CD4-positive, alpha-beta T cell treated with Interferon gamma for 1 hour (primary cell): ENCODE measurements around the gene ANXA6.
A peak's percentile ranks its signal among the peaks of the same experiment; 100 is the strongest.

ENCODE experiments used
- DNase-seq: peaks from one replicate; pipeline ENCODE4 v3.0.0-alpha.2; 2020

ANXA6 gene

DNA sequence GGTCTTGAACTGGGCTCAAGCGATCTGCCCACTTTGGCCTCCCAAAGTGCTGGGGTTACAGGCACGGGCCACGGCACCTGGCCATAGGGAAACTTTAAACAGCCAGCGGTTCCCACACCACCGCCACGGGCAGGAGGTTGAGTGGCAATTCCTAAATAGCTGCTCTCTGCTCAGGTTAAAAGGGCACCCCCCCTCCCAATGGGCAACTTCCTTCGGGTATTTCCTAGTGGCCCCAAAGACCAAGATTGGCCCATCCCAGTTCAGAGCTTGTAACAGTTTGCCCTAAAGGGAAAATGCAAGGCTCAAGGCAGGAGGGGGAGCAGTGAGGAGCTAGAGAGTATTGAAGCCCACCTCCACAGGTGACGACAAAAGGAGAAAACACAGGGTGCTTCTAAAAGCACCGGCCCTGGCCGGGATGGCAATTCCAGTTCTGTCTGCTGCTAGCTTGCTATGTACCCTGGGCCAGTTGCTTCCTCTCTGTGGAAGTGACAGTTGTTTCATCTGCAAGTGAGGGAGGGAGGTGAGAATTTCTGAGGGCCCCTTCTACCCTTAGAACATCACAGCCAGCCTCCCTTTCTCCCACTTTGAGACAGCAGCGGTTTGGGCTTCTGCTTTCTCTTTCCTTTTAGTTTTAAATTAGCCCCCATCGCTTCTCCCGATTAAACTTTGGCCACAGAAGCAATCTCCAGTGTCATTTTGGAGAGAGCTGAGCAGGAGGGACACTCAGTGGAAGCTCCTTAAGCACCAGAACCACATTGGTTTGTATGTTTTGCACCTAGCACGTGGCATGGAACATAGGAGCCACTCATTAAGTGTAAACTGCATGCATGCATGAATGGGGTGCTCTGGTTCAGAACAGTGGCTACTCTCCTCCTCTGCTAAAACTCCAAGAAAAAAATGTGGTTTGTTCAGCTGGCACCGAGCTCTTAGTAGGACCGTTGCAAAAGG is 59.5 kb downstream of the ANXA6 start:
- peak; percentile 18 for DNase-seq

DNA sequence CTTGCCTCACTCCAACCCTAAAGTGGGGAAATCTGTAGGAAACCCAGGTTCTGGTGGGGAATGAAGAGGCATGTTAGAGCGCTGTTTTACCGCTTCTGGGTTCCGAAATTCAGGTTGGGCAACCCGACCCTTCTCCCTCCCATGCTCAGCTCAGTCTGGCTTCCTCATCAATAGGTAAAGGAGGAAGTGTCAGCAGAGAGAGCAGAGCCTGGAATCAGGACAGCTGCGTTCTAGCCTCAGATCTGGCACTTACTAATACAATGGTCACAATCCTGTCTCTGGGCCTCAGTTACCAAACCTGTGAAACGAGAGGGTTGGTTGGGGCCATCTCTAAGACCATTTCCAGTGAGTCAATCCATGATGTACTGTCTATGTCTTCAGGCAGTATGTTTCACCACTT is 60.5 kb downstream of the ANXA6 start:
- DNase-seq: no peak

DNA sequence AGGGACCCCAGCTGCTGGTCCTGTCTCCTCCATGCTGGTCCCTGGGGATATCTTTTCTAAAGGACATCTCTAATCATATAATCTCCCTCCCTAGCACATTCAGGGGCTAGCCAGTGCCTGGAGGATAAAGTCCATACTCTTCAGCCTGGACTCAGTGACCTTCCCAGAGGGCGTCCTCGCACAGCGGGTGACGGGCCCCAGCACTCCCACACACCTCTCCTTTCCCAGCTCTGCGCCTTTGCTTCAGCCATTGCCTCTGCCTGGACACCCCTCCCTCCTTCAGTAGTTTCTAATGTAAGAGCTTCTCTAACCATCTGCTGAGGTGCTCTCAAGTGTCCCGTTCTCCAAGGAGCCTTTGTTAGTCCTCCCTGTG is 61.6 kb downstream of the ANXA6 start:
- DNase-seq: no peak

DNA sequence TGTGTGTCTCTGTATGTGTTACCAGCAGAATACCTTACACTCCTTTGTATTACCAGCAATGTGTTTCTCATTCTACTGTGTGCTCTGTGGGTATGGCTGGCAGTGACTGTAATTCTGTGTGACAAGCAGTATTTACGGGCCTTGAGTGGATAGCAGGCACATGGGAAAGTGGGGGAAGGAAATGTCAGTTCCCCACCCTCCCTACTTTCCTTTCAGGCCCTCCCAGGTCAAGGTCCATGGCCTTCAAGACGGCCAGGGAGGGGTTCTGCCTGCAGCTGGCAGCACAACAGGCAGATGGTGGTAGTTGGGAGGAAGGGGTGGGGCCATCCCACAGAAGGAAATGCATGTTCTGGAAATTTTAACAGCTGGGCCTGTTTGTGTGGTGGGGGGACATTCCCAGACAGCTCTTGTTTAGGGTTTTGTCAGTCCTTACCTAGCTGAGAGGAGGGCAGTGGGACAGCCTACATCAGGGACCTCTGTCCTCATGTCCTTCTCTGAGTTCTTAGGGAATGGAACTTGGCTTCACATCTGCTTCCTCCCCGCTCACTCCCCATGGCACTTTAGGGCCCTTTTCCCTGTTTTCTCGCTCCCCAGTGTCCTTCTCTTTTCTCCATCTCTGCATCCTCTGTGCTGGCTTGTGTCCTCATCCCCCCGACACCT is 62.1 kb downstream of the ANXA6 start:
- no peak for DNase-seq

DNA sequence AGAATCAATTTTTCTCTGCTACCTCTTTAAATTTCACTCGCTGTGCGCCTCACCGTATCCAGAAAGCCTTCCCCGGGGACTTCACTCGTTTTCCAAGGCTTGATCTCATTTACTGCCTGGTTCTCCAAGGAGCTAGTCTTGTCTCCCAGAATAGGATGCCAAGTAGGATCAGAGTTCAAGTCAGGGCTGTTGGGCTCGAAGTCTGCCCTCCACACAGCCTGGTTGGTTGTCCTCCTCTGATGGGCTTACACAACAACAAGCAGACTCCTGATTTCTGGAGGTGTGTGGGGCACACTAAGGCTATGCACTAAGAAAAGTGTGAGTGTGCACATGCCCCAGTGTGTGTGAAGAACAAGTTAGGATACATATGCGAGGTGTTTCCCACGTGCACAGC is 62.7 kb downstream of the ANXA6 start:
- DNase-seq: no peak

DNA sequence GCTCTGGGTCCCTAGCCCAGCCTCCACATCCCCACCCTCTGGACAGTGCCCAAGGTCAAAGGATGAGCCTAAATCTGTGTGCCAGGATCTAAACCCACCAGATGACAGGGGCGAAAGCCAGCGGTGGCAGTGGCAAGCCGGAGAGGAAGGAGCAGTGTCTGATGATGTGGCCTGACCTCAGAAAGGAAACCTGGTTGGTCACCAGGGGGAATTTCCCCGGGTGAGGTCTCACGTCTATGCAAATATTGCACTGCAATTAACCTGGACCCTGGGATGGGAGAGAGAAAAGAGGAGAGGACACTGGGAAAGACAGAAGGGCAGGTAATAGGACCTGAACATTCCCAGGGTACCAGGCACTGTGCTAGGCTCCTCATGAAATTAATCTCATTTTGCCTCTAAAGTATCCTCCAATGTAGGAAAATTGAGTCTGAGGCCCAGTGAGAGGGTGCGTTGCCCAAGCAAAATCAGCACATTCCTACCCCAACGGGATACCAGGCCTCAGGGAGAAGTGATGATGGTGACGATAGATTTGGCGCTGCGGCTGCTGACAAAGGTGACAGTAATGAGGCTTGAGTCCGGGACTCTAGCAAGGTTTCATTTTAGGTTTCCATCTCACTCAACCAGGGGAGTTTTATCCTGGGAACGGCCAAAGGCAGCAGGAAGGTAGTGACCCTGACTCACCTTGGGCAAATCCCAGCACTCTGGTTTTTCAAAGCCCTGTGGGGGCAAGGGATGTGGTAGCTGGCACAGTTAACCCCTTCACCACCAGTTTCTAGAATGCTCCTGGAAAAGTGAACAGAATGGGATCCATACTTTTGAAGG is 63.3 kb downstream of the ANXA6 start:
- peak; percentile 74 for DNase-seq

DNA sequence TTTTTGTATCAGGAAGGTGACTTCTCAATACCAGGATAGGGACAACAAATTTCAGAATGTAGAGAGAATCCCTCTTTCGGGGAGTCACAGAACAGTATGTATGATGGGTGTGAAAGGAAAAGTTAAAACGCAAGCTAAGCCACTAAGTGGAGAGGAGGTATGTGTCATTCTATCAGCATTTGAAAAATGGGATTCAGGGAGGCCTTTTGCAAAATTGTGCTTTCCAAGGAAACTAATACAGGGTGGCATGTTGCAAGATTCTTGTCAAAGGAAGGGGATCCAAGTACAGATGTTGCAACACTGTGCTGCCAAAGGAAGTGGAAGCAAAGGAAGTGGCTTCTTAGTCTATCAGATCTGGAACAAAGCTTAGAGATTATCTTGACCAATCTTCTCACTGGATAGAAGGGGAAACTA is 64.1 kb downstream of the ANXA6 start:
- DNase-seq: peak; percentile 40

DNA sequence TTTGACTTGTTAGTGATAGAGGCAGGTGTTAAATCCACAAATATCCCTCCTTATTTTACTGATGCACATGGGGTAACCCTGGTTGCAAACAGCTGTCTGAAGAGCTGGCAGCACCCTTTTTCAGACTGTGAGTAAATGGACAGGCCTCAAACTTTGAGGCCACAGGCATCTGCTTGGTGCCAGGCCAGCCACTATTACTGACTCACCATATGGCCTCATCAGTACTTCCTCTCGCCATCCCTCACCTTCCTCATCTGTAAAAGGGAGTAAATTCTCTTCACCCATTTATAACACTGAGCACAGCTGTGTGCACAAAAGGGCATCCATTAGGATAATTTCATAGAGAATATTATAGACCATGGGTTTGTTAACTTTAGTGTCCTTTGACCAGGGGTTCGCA is 64.8 kb downstream of the ANXA6 start:
- DNase-seq: peak; percentile 55

DNA sequence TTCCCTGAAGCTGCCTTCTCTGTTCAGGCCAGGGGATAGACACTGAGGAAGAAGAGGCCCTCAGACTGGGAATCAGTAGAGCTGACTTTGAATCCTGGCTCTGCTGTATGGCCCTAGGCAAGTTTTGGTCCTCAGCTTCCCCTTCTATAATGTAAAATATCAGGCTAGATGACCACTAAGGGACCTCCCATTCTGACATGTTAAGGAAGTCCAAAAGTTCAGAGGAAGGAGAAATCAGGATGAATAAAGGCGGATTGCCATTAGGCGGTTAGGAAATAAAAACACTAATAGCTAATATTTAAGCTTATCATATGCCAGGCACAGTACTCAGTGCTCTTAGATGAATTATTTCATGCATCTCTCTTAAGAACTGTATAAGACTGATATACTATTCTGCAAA is 67.9 kb downstream of the ANXA6 start:
- DNase-seq: no peak

DNA sequence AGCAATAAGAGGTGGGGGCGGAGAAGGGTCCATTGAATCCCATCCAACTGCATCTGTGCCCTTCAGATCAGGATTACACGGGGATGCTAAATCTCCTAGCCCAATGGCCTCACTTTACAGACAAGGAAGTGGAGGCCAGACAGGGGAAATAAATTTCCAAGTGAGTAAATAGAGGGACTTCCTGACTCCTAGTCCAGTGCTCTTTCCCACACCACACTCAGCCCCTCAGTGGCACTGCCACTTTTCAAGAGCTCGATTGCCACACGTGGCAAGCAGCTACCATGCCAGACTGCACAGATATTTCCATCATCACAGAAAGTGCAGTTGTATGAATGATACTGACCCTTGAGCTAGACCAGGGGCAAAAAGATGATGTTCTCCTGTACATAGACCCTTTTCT is 68.6 kb downstream of the ANXA6 start:
- no peak for DNase-seq

DNA sequence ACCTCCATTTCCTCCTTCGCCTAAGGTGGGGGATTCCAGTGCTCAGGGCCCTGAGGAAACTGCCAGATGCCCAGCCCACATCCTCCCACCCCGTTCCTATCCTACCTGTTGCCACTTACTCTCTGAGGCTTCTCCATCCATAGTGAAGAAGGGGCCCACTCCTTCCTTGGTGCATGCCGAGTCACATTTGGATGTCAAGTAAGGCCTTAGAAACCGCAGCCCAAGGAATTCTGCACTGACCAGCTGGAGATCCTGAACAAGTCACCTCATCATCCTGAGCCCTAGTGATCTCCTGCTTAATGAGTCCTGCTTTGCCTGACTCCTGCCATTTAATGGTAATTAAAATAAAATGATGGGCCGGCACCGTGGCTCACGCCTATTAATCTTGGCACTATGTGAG is 70.1 kb downstream of the ANXA6 start:
- no peak for DNase-seq

DNA sequence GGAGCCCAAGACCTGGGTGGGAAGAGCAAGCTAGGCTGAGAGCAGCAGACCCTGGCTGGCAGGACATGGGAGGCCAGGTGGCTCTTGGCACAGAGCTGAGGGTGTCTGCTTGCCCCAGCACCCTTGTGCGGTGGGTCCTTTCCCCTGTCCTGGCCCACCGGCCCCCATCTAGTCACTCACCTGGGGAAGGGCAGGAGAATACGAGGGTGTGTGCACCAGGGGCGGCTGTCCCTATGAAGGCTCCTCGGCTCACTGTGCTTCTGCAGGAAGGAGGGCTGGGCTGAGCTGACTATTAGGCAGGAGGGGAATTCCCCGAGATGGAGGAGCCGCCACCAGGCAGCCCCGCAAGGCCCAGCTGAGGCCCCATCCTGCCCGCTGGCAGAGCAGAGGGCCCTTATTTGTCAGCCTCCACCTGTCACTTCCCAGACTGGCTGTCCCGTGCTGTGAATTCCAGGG is 70.6 kb downstream of the ANXA6 start:
- peak; percentile 62 for DNase-seq

DNA sequence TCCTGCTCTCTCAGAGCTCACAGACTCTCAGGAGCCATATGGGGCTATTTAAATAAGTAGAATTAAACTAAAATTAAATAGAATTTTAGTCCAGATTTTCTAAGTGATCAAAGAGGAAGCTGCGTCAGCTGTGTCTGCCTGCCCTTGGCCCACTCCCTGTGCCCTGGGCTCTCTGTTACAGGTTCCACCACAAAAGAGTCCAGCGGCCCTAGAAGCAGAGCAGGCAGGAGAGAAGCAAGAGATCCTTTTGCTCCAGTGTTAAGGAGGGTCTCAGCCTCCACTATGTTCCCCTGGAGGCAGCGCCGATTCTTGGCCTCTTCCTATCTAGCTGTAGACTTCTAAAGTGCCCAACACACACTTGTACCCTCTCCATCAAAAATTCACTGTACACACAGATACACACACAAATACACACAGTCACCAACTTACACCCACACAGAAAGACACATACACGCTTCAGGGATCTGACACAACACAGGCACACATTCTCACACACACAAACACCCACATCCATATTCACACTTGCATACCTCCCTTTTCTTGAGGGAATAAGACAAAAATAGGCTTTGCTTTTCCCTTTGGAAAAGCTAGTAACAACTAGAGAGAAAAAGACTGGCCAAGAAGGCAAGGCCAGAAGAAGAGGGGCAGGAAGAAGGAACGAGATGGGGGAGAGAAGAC is 71.2 kb downstream of the ANXA6 start:
- no peak for DNase-seq

DNA sequence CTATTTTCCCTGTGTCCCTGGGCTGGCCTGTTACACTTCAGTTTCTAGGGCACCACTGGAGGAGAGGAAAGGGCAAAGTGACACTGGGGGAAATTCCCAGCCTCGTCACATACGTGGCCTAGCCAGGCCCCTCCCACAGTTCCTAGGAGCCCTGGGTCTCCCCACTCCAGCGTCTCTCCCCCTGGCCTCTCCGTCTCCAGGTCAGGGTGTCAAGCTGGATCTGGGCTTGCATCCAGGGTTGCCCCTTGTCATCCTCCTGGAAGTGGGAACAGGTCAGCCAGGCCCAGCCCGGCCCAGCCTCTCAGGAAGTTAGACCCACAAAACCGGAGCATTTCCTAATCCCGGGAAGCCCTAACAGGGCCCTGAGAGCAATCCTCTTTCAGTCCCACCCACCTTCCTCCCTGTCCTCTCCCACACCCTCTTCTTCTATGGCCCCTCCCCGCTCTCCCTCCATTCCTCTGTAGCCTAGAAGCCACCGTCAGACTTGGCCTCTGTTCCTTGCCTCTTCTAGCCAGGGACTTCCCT is 72.0 kb downstream of the ANXA6 start:
- DNase-seq: peak; percentile 64

DNA sequence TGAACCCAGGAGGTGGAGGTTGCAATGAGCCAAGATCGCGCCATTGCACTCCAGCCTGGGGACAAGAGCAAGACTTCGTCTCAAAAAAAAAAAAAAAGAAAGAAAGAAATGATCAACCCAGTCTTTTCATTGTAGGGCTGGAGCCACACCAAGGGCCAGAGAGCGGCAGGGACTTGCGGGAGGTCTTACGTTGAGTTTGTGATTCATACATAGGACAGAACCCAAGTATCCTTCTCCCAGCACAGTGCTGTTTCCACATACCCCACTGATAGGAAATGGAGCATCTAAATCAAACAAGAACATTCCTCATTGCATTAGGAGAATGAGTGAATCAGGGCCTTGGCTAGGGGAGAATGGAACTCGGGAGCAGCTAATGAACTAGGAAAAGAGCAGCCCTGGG is 73.2 kb downstream of the ANXA6 start:
- DNase-seq: no peak

DNA sequence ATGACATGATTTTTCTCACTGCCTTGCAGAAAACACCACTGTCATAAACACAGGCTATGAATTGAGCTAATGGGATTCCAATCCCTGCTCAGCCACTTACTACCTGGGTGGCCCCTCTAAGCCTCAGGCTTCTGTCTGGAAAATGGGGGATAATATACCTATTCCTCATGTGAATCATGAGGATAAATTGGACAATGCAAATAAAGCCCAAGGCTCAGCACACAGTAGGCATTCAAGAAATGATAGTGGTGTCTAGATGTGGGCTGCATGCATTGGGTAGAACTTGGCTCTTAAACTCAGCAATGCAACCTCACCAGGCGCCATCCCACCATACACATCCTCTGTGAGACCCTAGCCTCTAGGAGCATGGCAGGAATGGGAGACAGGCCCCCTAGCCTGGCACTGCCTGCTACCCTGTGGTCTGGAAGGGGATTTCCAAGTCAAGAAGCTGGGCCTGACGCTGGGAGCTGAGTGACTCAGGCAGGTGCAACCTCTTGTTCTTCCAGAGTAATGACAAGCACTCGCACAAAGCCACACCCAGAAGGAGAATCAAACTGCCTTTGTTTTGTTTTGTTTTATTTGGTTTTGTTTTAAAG is 74.4 kb downstream of the ANXA6 start:
- peak; percentile 63 for DNase-seq

DNA sequence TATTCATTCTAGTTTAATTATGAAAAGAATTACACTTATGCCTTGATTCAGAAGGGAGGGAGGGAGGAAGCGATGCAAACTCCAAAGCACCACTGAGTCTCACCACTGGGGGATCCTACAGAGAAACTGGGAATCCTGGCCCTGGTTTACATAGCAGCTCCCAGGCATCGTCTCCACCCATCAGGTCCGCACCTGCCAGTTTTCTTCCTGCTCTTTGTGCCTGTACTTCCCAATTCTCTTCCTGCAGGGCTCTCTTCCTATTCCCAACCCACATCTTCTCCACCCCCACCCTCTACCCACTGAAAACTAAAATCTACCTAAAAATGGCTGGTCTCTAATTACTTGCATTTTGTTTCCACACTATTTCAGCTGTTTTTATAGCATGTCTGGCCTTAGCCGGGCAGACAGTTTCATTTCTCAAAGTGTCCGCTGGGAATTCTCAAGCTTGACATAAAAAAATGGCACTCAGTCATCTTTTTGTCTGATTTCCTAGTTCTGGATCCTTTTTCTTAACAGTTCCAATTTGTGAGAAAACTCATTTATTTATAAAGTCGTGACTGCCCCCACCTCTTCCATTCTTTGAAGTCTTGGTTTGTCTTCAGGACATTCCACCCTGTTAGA is 75.2 kb downstream of the ANXA6 start:
- DNase-seq: no peak

DNA sequence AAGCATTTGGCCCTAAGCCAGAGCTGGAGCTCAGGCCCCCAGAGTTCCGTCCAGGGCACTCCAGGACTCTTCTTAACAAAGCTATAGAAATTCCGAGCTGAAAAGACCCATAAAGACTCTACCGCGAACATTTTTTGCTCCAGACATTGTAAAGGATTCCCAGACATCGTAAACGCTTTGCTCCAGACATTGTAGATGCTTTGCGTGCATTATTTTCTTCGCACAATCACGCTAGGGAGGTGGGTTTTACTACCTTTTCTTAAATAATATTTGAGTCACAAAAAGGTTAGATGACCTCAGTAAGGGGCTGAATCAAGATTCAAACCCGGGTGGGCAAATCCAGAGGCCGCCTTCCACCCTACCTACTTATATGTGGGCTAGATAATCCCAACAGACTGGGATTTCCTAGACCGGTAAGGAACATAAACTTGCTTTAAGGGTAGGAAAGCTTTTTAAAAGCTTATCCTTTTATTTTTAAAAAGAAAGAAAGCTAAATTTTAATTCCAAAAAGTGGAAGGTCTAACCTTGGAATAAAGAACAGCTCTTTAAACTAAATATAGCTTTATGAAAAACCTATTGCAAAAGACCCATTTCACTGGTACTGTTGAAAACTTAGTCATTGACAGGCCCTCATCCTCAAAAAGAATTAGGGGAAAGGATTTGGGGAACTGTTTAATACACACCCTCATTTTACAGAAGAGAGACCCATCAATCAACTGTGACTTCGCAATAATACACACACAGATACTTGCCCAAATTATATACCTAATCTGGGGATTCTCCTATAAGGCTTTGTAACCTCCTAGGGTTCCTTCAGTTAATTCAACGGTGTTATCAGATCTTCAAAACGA is 75.9 kb downstream of the ANXA6 start:
- DNase-seq: no peak

DNA sequence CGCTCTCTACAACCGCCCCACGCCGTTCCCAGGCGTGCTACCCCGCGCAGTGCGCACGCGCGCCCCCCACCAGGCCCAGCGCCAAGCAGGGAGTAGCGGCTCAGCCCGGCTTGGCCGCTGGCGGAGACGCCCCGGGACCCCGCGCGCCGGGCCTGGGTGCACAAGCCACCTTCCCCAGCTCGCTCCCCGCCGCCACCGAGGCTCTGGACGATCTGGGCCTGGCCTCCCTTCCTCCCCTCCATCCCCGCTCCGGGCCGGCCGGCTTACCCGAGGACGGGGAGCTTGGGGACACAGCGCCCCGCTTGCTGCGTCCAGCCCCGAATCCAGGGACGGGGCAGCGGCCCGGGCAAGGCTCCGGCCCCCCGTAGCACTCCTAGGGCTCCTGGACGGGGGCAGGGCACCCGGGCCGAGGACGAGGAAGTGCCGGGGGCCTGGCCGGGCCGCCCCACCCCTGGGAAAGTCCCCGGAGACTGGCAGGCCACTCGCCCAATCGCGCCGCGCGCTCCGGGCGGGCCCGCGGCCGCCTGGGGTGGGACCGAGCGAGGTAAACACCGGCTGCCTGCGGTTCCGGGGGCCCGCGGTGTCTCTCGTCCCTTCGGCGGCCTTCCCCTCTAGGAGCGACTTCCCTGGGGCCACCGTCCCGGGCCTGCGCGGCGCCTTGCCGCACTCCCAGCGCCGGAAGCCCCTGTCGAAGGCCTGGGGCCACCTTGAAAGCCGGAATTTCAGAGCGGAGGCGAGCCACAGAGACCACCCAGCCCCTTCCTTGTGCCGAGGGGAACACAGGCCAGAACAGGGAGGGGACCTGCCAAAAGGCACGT is 76.8 kb downstream of the ANXA6 start, which contains the start of gene TNIP1:
TSS of gene TNIP1 (minus strand) at position 422 of the 818 bp plus-strand sequence. CDS start 15,939 bp downstream, outside the sequence.
- peak; percentile 92 for DNase-seq
